Loucy (cell line): ENCODE measurements around the gene CGB1.
"Not testable (repeated sequence)": the region's sequence is repeated elsewhere in the genome, so short reads cannot be mapped to it uniquely, and the experiment has no call there.

Experiments used
- EZH2phosphoT487 ChIP-seq: fragments of 200-600 bp; IDR thresholded peaks from 2 replicates; pipeline ENCODE4 v1.6.1; 2018; ENCODE audit warnings: antibody characterized with exemption, mild to moderate bottlenecking, moderate library complexity, borderline replicate concordance
- TF ChIP-seq, protein P1 (sequence below): fragments of 200-600 bp; sonication (generic); conservative IDR thresholded peaks from 2 replicates; pipeline ENCODE4 v1.5.1; 2014; ENCODE audit warnings: mild to moderate bottlenecking, antibody characterized with exemption, low read length

DNA sequence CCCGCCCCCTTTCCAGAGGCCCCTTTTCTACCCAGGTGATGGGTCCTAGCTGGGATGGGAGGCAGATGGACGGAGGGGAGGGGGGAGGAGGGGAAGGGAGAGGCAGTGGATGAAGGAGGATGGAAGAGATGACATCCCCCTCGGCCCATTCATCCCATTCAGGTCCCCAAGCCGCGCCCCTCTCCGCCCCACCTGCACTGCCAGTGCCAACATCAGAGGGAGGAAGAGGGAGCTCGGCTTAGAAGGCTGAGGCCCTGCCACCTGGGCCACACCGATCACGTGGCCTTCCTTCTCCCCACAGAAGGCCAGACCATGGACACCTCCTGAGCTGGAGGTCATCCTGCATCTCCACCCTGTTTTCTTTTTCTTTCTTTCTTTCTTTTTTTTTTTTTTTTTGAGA lies 8.0 kb downstream of the CGB1 start:
- TF ChIP-seq, protein P1, sequence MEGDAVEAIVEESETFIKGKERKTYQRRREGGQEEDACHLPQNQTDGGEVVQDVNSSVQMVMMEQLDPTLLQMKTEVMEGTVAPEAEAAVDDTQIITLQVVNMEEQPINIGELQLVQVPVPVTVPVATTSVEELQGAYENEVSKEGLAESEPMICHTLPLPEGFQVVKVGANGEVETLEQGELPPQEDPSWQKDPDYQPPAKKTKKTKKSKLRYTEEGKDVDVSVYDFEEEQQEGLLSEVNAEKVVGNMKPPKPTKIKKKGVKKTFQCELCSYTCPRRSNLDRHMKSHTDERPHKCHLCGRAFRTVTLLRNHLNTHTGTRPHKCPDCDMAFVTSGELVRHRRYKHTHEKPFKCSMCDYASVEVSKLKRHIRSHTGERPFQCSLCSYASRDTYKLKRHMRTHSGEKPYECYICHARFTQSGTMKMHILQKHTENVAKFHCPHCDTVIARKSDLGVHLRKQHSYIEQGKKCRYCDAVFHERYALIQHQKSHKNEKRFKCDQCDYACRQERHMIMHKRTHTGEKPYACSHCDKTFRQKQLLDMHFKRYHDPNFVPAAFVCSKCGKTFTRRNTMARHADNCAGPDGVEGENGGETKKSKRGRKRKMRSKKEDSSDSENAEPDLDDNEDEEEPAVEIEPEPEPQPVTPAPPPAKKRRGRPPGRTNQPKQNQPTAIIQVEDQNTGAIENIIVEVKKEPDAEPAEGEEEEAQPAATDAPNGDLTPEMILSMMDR, result not testable (repeated sequence)
- not testable (repeated sequence) for TF ChIP-seq EZH2phosphoT487
